Smooth muscle cell (in vitro differentiated cells): ENCODE results near the gene GRIA3. TPM values are rescaled to one million over a fixed set of nuclear protein-coding genes. Genes with fewer than 3 reads are reported as not detected.
"Not testable (repeated sequence)": the region's sequence is repeated elsewhere in the genome, so short reads cannot be mapped to it uniquely, and the experiment has no call there.

Experiments
- DNase-seq: peaks from one replicate; lab custom pipeline; 2025; ENCODE audit not compliant: unreplicated experiment; lab: John Stamatoyannopoulos, UW
- H2AFZ ChIP-seq: fragments of 200-600 bp; sonication (generic); 2 replicates; pipeline ENCODE4 v1.6.0; 2016; ENCODE audit warnings: antibody characterized with exemption, low read depth, mild to moderate bottlenecking
- H3F3A ChIP-seq: fragments of 200-600 bp; sonication (generic); 2 replicates; pipeline ENCODE4 v1.6.0; 2017; ENCODE audit warnings: antibody characterized with exemption, low read depth
- H3K27ac ChIP-seq: fragments of 200-600 bp; sonication (generic); 2 replicates; pipeline ENCODE4 v1.5.1; 2016; ENCODE audit warnings: low read depth, mild to moderate bottlenecking
- H3K27me3 ChIP-seq: fragments of 200-600 bp; sonication (generic); 2 replicates; pipeline ENCODE4 v1.6.1; 2016; ENCODE audit warnings: low read depth, mild to moderate bottlenecking
- H3K36me3 ChIP-seq: fragments of 200-600 bp; sonication (generic); 2 replicates; pipeline ENCODE4 v1.5.1; 2016; ENCODE audit warnings: low read depth
- H3K4me1 ChIP-seq: fragments of 200-600 bp; sonication (generic); 2 replicates; pipeline ENCODE4 v1.5.1; 2016; ENCODE audit warnings: low read depth
- H3K4me2 ChIP-seq: fragments of 200-600 bp; sonication (generic); 2 replicates; pipeline ENCODE4 v1.6.0; 2016; ENCODE audit warnings: mild to moderate bottlenecking
- H3K4me3 ChIP-seq: fragments of 200-600 bp; sonication (generic); 2 replicates; pipeline ENCODE4 v1.5.1; 2016; ENCODE audit warnings: mild to moderate bottlenecking
- H3K79me2 ChIP-seq: fragments of 200-600 bp; sonication (generic); 2 replicates; pipeline ENCODE4 v1.6.0; 2016; ENCODE audit warnings: low read depth, mild to moderate bottlenecking
- H3K9ac ChIP-seq: fragments of 200-600 bp; sonication (generic); 2 replicates; pipeline ENCODE4 v1.6.0; 2016; ENCODE audit warnings: low read depth
- H3K9me3 ChIP-seq: fragments of 200-600 bp; sonication (generic); replicated peaks from 2 replicates; pipeline ENCODE4 v1.5.1; 2016; ENCODE audit warnings: low read depth
- H4K20me1 ChIP-seq: fragments of 200-600 bp; sonication (generic); 2 replicates; pipeline ENCODE4 v1.6.0; 2016; ENCODE audit warnings: low read depth
- WGBS: methylation state at CpG from one replicate; pipeline ENCODE4 v1.1.7; 2016; ENCODE audit warnings: low lambda C conversion rate; 5-methylcytosine and 5-hydroxymethylcytosine counted together
- polyA plus RNA-seq: library from polyadenylated mRNA; unstranded; fragments of >200 nt; fragmentation: Nextera tagmentation; extraction: Ambion mirVana; gene quantifications from 2 replicates; pipeline ENCODE4 v1.2.1, GENCODE V29; 2016
- total RNA-seq: library from RNA; depleted of rRNA; stranded (reverse); fragments of >200 nt; gene quantifications from 2 replicates; pipeline ENCODE4 v1.2.3, GENCODE V29; 2014
- TF ChIP-seq, protein P1 (sequence below): fragments of 200-600 bp; sonication (generic); IDR thresholded peaks from 2 replicates; pipeline ENCODE4 v1.5.1; 2017; ENCODE audit warnings: borderline replicate concordance, mild to moderate bottlenecking, antibody characterized with exemption; ENCODE audit not compliant: insufficient read depth, poor library complexity, severe bottlenecking

The GRIA3 gene
- total and polyA plus RNA-seq, 2 experiments from 2014 or later, result 7.2 to 12.7 TPM

GRCh38 chrX:123425904-123426303, 241.8 kb downstream of the GRIA3 start:
- no peak overlapping the region for H3K4me2 ChIP-seq

DNA sequence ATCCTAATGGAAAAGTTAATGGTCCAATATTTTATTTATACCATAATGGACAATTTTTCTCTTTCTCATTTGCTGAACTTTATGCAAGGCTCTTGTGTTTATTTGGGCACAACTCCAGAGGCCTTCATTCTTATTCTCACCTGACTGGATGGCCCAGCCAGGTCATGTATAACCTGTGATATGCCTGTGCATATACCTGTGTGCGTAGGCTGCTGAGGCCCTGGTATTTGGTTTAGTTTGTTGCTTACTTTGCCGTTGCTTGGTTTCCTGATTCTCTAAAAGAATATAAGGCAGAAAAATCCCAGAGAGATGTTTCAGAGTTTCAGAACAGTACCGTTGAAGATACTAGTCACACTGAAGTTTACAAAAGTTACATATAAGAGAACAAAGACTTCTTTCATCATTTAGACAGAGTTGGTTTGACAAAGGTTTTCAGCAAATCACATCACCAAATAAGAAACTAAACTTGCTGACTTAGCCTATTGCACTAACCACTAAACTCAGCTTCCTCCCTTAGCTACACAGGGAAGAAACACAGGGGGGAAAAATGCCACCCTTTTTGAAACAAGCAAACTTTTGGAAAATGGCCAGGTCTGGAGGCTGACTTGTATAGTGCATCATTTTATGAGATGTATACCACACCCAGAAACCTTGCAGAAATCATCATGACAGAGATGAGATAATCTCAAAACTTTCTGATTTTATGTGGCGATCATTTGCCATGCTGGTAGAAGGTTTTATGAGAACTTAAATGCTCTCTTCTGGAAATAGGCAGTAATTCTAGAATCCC, 248.5 kb downstream of the GRIA3 start:
- 91% methylated on average over 4 of the region's 4 CpGs for whole genome bisulfite sequencing

More at GRCh38 chrX:123425904-123426303, 241.8 kb downstream of the GRIA3 start:
- H3K9ac ChIP-seq, result no peak overlapping the region
- H3F3A ChIP-seq, result no peaks in the 10 kb centered on the region
- no peaks in the 10 kb centered on the region for H3K27me3 ChIP-seq
- no peak overlapping the region for H2AFZ ChIP-seq
- H4K20me1 ChIP-seq, result no peaks in the 10 kb centered on the region
- no peak overlapping the region for H3K27ac ChIP-seq
- H3K9me3 ChIP-seq, result no peaks in the 10 kb centered on the region
- H3K4me1 ChIP-seq, result no peaks in the 10 kb centered on the region
- TF ChIP-seq, protein P1, sequence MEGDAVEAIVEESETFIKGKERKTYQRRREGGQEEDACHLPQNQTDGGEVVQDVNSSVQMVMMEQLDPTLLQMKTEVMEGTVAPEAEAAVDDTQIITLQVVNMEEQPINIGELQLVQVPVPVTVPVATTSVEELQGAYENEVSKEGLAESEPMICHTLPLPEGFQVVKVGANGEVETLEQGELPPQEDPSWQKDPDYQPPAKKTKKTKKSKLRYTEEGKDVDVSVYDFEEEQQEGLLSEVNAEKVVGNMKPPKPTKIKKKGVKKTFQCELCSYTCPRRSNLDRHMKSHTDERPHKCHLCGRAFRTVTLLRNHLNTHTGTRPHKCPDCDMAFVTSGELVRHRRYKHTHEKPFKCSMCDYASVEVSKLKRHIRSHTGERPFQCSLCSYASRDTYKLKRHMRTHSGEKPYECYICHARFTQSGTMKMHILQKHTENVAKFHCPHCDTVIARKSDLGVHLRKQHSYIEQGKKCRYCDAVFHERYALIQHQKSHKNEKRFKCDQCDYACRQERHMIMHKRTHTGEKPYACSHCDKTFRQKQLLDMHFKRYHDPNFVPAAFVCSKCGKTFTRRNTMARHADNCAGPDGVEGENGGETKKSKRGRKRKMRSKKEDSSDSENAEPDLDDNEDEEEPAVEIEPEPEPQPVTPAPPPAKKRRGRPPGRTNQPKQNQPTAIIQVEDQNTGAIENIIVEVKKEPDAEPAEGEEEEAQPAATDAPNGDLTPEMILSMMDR, result no peak
- H3K4me3 ChIP-seq, result no peak overlapping the region
- no peak for DNase-seq
- no peaks in the 10 kb centered on the region for H3K36me3 ChIP-seq
- WGBS, result 64% methylated on average over 3 of the region's 3 CpGs
- H3K79me2 ChIP-seq, result no peaks in the 10 kb centered on the region

GRCh38 chrX:123436512-123437136, 252.5 kb downstream of the GRIA3 start:
- Histone ChIP-seq H3K27me3 (no peaks in the 10 kb centered on the region), H4K20me1 (no peaks in the 10 kb centered on the region), H3F3A (no peaks in the 10 kb centered on the region), H3K9ac (no peak overlapping the region), H3K79me2 (no peaks in the 10 kb centered on the region), H3K4me1 (no peaks in the 10 kb centered on the region), H3K27ac (no peak overlapping the region), H3K36me3 (no peaks in the 10 kb centered on the region), H3K9me3 (no peaks in the 10 kb centered on the region), H2AFZ (no peak overlapping the region), H3K4me3 (no peak overlapping the region), H3K4me2 (no peak overlapping the region)
- 70% methylated on average over 5 of the region's 5 CpGs for WGBS
- no peak for DNase-seq
- TF ChIP-seq, protein P1, result no peak

More for the DNA sequence above, 248.5 kb downstream of the GRIA3 start:
- H3K9me3 ChIP-seq, result no peaks in the 10 kb centered on the region
- H3K4me2 ChIP-seq, result no peak overlapping the region
- H3K4me3 ChIP-seq, result no peak overlapping the region
- H3K27me3 ChIP-seq, result no peaks in the 10 kb centered on the region
- H3K4me1 ChIP-seq, result no peaks in the 10 kb centered on the region
- no peaks in the 10 kb centered on the region for H4K20me1 ChIP-seq
- H2AFZ ChIP-seq, result no peak overlapping the region
- H3K79me2 ChIP-seq, result no peaks in the 10 kb centered on the region
- no peaks in the 10 kb centered on the region for H3F3A ChIP-seq
- H3K27ac ChIP-seq, result no peak overlapping the region
- no peak overlapping the region for H3K9ac ChIP-seq
- no peak for DNase-seq
- TF ChIP-seq, protein P1, result no peak
- H3K36me3 ChIP-seq, result no peaks in the 10 kb centered on the region

- not testable (repeated sequence) for H3K4me1 ChIP-seq, H3F3A ChIP-seq, DNase-seq, H3K27ac ChIP-seq, H3K9ac ChIP-seq, H3K79me2 ChIP-seq, H3K4me3 ChIP-seq, H3K27me3 ChIP-seq, H3K36me3 ChIP-seq, H3K4me2 ChIP-seq, H4K20me1 ChIP-seq, H2AFZ ChIP-seq, H3K9me3 ChIP-seq
- WGBS, result 67% methylated on average over 3 of the region's 3 CpGs
These were observed 255.8 kb downstream of the GRIA3 start for GRCh38 chrX:123439926-123440325.
